Cerebellar cortex (tissue), 1 donor: Measurements from ENCODE around the gene MAST3.
"Not testable (repeated sequence)": the region's sequence is repeated elsewhere in the genome, so short reads cannot be mapped to it uniquely, and the experiment has no call there.

Source experiments
- DNase-seq: peaks from one replicate; pipeline ENCODE4 v3.0.0-alpha.2; 2015; ENCODE audit warnings: low spot score

Gene MAST3

GRCh38 chr19:18086590-18087138, 10.9 kb upstream of the MAST3 start, which contains the start of gene IL12RB1:
TSS of gene IL12RB1 (minus strand) at chr19:18086934. CDS start at chr19:18086823, 111 bp downstream.
- no peak for DNase-seq

- not testable (repeated sequence) for DNase-seq
These were observed 8.5 kb upstream of the MAST3 start for GRCh38 chr19:18089096-18089541.

DNA sequence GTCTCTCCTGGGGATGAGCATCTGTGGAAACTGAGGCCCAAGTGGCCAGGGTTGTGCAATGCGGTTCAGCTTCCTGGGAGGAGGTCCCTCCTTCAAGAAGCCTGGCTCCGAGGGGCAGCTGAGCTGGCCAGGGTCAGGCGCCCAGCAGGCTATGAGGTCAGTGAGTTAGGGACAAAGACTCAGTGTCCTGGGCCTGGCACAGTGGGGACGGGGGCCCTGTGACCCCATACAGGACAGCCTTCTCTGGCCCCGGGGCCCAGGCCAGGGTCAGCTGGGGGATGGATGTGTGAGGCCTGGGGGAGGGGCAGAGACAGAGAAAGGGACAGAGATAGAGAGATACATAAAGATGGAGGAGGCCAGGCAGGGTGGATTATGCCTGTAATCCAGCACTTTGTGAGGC, 7.9 kb upstream of the MAST3 start:
- DNase-seq = no peak

GRCh38 chr19:18090545-18091216, 6.9 kb upstream of the MAST3 start:
- no peak for DNase-seq

DNA sequence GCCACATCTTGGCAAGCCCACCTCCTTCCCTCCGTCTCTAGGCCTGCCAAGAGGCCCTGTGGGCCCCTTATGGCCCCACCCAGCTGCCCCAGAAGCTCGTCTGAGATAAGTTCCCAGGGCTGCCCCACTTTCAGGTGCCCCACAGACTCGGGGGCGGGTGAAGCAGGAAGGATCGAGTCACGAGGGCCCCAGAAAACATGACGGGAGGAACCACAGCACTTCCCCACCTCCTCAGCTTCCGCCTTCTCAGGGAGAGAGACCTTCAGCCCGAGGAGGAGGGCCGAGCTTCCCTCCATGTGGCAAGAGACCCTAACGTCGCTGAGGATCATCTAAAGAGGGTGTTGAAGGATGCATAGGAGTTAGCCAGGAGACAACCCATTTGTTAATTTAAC, 6.4 kb upstream of the MAST3 start:
- DNase-seq = no peak

GRCh38 chr19:18093439-18094161, 4.0 kb upstream of the MAST3 start:
- peak; percentile 70 for DNase-seq

DNA sequence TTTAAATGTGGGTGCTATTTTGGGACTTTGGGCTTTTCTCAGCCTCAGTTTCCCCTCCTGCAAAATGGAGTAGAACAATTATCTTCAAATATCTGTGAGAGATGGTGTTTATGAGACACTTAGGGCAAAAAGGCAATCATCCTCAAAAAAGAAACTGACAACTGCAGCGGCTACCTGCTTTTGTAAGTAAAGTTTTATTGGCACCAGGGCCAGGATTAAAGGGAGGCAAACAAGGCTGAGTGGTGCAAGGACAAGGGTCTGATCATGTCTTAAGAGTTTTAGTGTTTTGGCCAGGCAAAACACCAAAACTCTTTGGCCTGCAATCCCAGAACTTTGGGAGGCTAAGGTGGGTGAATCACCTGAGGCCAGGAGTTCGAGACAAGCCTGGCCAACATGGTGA, 1.3 kb upstream of the MAST3 start:
- no peak for DNase-seq

DNA sequence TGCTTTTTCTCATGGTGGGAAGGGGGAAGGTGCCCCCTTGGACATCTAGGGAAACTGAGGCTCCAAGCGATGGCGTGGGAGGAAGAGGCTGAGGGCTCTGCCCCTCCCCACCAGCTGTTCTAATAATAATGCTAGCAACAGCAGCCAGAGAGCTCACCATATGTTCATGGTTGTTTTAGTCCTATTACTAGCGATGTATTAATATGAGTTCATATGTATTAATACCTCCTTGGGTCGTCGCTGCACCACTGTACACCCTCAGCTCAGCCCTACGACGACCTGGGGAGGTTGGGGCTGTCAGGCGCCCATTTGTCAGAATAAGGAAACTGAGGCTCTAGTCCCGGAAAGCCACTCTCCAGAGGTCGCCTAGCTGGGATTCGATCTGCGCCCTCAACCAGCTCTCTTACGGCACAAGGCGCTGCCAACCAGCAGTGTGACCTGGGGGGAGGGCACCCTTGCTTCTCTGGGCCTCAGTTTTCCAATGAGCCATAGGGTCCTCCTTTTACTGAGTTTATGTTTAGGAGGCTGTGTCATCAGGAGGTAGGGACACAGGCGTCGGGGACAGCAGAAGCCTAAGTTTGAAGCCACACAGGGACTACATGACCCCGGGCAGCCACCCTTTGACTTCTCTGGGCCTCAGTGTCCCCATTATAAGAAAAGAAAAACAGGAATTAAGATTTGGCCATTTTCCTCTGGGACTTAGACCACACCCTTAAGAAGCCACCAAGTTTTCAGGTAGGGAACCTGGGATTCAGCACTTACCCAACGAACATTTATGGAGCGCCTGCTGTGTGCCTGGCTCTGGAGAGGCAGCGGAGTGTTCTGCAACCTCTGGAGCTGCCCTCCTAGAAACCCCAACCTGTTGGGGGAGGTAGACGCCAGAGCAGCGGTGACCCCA, 664 bp downstream of the MAST3 start:
- DNase-seq = no peak

DNA sequence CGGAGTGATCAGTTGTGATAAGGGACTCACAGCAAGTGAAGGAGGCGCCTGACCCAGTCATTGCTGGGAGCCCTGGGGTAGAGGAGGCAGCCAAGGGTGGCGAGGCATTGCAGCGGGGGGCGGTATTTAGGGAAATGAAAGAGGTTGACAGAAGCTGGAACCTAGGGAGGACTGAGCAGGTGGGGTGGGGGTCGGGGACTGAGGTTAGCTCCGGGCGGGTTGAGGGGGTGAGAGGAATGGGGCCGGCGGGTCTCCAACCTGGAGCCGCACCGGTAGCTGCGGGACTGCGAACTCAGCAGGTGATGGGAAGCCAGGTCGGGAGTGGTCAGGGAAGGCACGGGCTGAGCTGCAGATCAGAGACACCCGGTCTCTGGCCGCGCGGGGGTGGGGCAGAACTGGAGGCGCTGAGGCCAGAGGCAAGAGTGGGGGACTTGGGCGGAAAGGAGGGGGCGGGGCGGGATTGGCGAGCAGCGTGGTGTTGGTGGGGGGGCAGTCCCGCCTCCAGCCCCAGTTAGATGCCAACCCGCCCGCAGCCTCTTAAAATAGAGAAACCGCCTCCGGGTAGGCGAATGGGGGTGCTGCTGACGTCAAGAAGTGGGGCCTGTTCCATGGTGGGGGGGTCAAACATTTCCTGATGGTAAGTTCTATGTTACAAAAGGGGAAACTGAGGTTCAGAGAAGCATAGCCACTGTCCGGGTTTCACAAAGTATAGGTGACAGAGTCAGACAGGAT, 1.5 kb downstream of the MAST3 start:
- no peak for DNase-seq

DNA sequence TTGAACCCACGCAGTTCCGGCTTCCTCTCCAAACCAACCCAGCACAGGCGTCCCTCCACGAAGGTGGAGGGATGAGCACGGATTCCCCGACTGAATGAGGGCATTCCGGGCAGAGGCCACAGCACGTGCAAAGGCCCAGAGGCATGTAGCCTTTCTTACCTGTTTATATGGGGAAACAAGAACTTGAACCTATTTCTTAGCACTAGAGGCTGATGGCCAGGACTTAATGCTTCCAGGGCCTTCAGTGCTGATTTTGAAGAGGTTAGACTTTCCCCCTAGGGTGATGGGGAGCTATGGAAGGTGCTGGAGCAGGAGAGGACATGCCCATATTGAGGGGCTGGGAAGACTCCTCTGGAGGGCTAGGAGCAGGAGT, 2.0 kb downstream of the MAST3 start:
- DNase-seq = no peak

GRCh38 chr19:18100710-18101109, 3.1 kb downstream of the MAST3 start:
- no peak for DNase-seq

DNA sequence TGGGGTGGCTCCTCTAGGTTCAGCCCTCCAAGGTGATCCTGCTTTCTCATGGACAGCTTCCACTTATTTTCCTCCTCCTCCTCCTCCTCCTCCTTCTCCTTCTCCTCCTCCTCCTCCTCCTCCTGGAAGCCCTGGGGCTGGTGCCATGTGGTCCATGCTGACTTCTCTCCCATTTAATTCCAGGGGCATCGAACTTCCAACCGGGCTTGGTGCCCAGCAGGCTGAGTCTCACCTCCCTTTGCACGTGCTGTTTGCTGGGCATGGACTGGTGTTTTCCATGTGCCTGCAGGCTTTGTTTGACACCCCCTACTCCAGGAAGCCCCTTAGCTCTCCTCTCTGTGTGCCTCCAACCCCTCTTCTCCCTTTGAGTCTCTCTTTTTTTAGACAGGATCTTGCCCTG, 3.7 kb downstream of the MAST3 start:
- DNase-seq = no peak

DNA sequence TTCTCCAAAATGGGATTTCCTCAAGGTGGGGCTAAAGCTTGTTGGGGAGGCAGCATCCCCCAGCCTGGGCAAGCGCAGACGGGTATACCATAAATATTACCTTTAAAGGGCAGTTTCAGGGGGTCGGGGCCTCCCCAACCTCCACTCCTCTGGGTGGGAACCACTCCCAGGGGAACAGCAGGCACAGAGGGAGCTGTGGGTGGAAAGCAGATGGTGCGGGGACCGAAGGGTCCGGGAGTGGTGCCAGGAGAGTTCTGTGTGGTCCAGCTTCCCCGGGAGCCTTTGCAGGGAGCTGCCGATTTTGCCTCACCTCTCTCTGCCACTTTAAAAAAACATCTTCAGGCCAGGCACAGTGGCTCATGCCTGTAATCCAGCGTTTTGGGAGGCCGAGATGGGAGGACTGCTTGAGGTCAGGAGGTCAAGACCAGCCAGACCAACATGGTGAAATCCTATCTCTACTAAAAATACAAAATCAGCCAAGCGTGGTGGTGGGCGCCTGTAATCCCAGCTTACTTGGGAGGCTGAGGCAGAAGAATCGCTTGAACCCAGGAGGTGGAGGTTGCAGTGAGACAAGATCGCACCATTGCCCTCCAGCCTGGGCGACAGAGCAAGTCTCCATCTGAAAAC, 5.5 kb downstream of the MAST3 start:
- DNase-seq = no peak

- DNase-seq = no peak
These were observed 7.2 kb downstream of the MAST3 start for GRCh38 chr19:18104793-18105131.

DNA sequence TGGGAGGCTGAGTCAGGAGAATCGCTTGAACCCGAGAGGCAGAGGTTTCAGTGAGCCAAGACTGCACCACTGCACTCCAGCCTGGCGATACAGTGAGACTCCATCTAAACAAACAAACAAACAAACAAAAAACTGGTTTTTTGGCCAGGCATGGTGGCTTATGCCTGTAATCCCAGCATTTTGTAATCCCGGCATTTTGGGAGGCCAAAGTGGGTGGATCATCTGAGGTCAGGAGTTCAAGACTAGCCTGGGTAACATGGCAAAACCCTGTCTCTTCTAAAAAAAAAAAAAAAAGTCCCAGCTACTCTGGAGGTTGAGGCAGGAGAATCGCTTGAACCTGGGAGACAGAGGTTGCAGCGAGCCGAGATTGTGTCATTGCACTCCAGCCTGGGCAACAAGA, 7.7 kb downstream of the MAST3 start:
- DNase-seq = not testable (repeated sequence)

- DNase-seq = no peak
These were observed 9.7 kb downstream of the MAST3 start for GRCh38 chr19:18107235-18107634.

GRCh38 chr19:18108897-18109296, 11.3 kb downstream of the MAST3 start:
- DNase-seq = no peak

DNA sequence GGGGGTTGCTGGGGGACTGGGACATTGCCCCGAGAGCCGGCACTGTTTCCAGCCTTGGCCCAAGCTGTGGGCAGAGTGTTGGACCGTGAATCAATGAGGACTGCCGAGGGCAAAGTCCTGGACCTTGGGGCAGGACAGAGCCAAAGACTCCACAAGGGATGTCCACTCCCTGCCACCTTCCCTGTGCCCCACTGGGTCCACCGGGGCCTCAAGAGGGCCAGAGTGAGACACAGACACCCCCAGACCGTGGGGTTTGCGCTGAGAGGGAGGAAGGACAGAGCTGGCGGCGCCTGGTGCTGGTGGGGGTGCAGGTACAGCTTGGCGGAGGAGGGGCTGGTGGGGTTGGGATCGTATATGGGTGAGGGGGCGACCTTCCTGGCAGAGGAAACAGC, 11.8 kb downstream of the MAST3 start:
- no peak for DNase-seq

DNA sequence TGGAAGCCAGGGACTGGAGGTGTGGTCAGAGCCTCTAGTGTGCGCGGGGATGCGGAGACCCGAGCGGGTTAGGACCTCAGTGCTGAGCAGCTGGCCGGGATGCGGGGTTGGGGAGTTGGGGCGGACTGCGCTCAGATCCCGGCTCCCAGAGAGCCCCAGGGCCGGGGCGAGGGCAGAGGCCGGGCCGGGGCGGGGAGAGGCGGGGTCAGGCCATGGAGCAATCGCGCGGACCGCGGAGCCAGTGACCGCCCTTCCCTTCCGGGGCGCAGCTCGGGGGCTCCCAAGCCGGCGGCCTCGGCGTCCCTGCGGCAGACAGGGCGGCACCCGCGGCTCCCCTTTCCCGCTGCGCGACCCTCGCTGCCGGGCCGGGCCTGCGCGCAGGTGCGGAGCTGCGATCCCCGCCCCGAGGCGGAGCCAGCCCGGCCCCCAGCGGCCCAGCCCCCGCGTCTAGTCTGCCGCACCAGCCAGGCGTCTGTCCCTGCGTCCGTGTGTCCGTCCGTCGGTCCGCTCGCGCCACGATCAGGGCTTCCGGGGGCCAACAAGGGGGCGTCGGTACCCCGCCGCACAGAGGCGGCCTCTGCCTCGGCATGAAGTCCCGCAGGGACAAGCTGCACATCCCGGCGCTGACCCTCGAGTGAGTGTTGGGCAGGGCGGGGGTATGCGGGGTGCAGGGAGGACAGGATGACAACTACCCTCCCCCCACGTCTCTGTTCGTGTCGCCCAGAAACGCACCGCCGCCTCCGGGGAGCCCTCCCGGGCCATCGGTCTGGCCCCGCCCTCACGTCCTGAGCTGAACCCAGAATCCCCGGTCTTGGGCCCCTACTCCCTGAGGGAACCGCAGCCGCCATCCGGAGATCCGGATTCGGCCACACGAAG, 12.4 kb downstream of the MAST3 start:
- DNase-seq = no peak

GRCh38 chr19:18110609-18111232, 13.1 kb downstream of the MAST3 start:
- DNase-seq = no peak
